DMS53 (cell line): ENCODE data around the gene MEIOB.
A peak's percentile ranks its signal among the peaks of the same experiment; 100 is the strongest.

Source experiments
- DNase-seq: peaks from one replicate; lab custom pipeline; 2025; lab: John Stamatoyannopoulos, UW

Gene MEIOB

DNA sequence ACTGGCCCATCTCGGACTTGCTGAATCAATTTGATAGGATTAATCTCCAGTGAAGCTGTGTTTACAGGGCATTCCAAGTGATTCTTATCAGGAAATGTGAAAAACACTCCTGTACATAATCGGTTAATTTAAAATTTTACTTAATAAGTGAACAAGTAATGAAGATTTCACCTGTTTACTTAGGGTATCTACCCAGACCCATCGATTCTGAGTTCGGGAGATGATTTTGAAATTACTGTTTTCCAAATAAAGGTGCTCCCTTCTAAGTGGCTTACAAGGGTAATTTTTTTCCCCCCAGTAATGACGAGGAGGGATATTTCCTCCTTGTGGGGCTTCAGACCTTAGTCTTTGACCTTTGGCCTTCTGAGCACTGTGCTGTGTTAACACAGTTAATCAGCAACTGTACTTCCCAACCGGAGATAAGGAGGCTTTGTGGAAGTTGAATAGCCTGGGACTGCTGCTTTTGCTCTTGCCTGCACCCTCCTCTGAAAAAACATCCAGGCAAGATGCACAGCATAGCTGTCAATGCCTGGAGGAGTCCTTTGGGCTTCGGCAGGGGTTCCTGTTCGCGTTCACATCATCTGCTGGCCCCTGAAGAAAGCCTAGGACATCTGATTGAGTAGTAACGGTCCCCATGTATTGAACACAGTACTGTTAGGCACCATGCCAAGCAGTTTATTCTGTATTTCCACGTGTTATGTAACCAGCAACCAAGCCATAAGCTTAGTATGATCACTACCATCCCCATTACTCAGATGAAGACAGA lies 43.1 kb downstream of the MEIOB start:
- no peak for DNase-seq

DNA sequence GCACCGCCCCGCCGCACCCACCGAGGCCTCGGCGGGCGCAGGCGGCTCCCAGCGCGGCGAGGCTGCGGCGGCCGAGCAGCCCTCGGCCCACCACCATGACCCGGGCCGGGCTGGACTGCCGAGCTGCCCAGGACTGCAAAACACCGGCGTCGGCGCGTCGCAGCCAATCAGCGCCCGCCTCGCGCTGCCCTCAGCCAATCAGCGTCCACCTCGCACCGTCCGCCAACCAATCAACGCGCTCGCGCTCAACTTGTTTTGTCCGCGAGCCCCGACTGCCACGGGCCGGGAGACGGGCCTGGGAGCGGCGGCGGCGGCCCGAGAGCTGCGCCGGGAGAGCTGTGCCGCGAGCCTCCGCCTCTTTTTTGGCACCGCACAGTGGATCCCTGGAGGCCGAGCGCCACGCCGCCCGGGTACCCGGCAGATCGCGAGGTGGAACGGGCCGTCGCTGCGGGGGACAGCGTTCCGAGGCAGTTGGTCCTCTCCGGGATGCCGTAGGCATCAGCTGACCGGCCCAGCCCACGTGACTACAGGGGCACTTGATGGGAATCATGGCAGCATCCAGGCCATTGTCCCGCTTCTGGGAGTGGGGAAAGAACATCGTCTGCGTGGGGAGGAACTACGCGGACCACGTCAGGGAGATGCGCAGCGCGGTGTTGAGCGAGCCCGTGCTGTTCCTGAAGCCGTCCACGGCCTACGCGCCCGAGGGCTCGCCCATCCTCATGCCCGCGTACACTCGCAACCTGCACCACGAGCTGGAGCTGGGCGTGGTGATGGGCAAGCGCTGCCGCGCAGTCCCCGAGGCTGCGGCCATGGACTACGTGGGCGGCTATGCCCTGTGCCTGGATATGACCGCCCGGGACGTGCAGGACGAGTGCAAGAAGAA lies 45.0 kb downstream of the MEIOB start, which contains the start of the genes FAHD1 and HAGH:
TSS of gene FAHD1 (plus strand) at position 516 of the 883 bp plus-strand sequence. CDS start at position 549, 33 bp downstream.
TSS of gene HAGH (minus strand) at position 135 of the 883 bp plus-strand sequence. CDS start at position 97, 38 bp downstream.
- DNase-seq: peak; percentile 93

DNA sequence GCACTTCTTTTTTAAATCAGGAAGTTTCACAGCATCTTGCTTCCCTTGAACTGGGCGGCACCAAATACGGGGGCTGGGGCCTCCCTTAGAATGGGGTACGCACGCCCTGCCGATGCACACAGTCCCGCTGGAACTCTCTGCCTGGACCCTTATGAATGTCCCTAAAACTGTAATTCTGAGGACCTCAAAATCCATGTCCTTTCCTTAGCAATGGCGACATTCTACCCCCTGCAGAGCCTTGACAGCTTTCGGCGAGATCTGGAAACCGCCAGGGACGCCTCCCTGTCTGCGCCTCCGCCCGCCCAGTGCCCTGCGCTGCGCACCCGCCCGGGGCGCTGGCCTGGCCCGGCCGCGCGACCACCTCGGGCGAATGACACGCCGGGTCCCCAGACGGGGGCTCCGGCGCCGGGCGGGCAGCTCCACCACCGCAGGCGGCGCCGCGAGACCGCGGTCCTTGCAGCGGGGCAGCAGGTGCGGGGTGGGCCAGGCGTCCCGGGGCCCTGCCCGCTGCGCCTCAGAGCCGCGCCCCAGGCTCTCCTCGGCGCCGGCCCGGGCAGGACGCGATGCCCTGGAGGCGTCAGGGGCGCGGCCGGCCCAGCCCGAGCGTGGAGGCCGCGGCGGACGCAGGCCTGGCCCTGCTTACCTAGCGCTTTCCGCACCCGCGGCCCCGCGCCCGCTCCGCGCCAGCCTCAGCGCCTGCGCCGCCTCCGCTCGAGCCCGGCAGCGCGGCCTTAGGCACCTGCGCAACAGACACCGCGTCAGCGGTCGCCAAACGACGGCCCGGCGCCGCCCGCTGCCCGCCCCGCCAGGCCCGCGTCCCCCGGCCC lies 45.9 kb downstream of the MEIOB start:
- peak; percentile 86 for DNase-seq

DNA sequence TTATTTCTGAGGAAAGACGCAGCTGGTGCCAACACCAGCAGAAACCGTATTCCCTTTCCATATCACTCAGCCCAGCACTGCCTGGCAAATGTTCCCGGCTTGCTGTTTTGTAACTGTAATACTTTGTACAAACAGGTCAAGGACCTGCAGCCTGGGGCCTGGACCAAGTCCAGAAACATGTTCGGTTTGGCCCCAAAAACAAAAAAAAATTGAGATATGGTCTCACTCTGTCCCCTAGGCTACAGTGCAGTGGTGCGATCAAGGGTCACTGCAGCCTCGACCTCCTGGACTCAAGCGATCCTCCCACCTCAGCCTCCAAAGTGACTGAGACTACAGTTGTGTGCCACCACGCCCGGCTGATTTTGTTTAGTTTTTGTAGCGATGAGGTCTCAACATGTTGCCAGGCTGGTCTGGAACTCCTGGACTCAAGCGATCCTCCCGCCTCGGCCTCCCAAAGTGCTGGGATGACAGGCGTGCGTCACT lies 46.5 kb downstream of the MEIOB start:
- DNase-seq: no peak

DNA sequence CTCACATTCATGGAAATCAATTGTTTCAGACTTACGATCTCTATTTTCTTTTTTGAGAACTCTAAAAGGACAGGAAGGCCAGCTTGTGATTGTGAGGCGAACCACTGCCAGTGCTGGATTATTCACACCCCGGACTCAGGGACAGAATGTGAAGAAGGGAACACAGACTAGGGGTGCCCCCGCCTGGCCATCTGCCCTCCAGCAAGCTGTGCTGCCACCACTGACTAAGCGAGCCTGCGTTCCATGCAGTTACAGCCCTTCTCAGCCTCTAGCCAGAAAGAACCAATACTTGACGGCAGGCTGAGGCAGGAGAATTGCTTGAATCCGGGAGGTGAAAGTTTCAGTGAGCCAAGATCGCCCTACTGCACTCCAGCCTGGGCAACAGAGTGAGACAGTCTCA lies 48.1 kb downstream of the MEIOB start:
- DNase-seq: peak; percentile 52

DNA sequence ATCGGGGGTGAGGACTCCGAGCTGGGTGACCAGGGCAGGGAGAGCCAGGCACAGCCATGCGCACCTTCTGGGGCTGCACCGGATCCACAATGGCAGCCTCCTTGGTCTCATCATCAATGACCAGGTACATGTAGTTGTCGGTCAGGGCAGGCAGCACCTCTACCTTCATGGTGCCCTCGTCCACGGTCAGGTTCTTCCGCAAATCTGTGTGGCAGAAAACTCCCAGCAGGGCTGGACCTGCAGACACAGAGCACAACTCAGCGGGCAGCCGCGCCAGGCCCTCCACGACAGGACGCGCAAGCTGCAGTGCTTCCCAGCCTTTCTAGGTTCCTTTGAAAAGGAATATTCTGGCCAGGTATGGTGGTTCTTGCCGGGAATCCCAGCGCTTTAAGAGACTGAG lies 49.2 kb downstream of the MEIOB start:
- DNase-seq: no peak

DNA sequence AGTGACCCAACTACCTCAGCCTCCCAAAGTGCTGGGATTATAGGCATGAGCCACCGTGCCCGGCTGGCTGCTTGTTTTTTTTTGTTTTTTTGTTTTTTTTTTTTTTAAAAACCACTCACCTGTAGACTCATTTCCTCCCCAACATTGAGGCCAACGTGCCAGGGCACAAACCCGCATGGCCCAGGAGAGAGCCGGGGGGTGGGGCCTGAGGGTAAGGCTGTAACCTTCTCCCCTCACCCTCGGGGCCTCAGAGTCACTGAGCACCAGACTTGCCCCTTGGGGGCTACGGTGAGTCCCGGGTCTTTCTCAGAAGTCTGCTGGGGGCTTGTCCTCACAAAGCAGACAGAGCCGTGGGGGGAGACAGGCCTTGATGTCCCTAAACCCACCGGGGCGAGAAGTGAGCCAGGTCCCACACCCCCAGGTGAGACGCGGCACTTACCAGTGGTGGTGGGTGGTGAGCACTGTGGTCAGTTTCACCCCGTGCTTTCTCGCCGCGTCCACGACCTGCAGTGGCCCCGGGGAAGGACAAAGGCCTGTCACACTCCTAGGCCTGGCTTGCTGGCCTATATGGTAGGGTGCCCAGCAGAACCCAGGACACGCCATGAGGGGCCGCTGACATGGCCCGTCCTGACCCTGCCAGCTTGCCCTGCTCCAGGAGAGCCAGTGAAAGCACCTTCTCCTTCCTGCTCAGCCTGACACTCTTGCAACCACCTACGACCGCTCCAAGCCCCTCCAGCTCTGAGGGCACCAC lies 49.9 kb downstream of the MEIOB start:
- peak; percentile 84 for DNase-seq

DNA sequence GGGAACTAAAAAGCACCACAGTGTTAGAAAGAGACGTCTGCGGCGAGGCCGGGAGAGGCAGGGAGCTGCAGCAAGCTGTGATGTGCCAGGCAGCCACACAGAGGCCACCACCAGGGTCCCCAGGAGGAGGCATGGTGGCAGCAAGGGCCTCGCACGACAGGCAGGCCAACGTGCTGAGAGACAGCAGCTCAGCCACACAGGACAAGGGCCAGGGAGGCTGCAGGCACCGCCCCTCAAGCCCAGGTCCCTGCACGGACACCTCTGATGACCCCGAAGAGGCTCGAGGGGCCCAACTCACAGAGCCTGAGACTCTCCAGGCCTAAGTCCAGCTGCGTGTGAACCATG lies 51.0 kb downstream of the MEIOB start:
- no peak for DNase-seq

DNA sequence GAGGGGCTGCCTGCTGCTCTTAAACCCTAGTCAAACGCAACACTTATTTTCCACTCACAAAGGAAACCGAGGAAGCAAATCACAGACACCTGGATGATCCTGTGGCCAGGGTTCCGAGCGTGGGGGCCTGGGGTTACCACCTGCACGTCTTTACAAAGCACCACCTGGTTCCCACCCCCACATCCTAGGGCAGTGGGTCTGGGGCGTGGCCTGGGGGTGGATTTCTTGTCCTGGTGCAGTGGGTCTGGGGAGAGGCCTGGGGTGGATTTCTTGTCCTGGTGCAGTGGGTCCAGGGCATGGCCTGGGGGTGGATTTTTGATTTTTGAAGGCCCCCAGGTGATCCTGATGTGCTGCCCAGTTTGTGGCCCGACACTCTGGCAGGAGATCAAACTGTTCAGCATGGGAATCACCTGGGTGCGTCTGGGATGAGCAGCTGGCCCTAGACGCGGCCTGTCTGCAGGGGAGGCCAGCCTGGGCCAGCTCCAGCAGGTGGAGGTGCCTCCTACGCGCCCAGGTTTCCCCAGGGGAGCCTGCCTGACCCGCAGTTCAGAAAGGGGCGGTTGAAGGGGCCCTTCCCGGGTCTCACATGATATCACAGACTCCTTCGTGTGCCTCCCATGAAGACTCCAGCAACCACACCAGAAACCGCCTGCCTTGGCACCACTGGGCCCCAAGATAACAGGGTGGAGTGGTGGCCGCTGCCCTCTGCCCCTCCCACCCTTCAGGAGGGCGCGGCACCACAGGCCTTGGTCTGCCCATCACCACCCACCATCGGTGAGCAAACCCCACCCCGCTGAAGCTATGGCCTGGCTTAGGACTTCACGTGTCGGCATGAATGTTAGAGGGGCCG lies 51.6 kb downstream of the MEIOB start:
- no peak for DNase-seq

DNA sequence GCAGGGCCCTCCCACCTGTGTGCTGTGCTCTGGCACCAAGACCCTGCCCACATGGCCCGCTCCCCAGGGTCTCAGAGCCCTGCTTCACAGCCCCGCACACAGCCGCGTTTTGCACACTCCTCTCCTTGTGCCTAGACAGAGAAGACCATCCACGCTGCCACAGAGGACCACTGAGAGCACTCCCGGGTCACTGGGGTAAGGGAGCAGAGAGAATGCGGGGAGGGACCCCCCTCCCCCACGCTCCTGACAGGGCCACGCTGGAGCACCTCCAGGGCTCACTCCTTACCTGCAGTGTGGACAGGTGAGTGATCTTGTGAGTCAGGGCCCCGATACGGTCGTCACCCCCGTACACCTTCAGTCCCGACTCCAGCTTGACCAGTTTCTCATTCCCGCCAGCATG lies 52.4 kb downstream of the MEIOB start:
- no peak for DNase-seq

DNA sequence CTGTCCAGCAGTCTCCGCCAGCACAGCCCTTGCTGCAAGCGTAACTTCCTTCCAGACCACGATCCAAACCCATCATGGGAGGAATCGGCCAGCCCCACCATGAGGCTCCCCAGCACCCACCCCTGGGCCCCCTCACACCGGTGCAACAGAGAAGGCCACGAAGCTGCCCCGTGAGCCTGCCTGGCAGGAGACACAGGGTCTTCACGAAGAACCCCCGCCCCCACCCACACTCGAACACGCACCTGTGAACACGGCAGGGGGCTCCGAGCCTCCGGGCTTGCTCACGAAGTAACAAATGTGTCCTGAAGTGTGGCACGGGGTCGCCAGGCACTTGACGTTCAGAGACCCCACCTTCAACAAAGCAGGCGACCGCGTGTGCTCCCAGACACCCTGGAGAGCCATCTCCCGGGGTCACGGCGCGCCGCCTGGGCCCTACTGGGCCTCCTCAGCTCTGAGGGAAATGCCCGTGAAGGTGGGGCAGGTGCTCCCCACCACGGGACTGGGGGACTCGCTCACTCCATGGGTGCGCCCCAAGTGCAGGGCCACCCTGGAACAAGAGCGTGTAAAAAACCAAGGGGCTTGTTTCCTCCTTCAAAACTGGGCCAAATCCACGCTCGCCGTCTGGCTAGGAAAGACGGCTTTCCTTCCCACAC lies 53.0 kb downstream of the MEIOB start:
- no peak for DNase-seq

DNA sequence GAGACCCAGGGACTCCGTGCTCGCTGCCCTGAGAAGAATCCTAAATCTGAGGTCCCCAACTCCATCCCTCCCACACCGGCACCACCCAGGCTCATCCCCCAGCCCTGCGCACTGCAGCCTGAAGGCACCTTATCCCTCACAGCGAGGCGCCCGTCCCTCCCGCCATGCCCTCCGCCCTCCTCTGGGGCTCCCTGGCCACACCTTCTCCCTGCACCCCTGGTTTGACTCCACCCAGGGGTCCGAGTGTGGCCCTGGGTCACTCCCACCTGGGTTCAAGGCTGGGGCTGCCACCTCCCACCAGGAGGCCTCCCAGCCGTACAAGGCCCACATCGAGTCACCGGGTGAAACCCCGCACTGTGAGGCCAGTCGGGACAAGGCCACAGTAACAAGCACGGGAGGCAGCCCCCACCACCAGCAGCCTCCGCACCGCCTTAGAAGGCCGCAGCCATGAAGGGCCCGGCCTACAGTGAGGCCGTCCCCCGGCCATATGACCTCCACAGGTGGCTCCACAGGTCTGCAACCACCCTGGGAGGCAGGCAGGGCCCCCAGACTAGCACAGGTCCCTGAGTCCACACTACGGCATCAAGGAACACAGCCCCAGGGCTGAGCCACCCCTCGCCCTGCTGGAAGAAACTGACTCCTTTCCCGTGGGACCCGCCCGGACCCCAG lies 53.6 kb downstream of the MEIOB start:
- no peak for DNase-seq

DNA sequence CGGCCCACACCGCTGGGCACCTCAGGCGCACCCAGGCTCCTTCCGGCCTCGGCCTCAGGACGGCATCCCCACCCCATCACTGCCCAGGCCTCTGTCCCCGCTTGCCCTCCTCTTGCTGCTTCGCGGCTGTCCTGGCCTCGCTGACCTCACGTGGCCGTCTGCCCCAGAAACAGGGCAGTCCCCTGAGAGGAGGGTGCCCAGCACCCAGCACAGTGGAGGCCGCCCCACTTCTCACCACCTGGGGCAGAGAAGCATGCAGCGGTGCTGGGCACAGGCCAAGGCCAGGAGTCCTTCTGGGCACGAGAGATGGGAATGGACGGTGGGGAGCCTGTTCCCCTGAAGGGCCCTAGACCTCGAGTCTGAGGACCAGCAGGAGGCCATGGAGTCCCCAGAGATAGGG lies 54.2 kb downstream of the MEIOB start:
- DNase-seq: no peak

DNA sequence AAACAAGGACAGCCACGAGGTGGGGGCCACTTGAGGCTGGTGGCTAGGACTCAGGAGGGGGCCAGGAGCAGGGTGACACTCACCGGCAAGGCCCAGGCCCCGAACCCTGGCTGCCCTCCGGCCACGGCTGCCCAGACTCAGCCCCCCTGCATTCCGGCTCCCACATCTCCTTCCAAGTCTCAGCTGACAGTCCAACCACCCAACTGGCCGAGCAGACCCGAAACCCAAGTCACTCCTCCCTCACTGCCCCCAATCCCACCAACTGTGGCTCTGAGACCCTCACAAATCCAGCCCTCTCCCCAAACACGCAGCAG lies 54.7 kb downstream of the MEIOB start:
- DNase-seq: no peak

DNA sequence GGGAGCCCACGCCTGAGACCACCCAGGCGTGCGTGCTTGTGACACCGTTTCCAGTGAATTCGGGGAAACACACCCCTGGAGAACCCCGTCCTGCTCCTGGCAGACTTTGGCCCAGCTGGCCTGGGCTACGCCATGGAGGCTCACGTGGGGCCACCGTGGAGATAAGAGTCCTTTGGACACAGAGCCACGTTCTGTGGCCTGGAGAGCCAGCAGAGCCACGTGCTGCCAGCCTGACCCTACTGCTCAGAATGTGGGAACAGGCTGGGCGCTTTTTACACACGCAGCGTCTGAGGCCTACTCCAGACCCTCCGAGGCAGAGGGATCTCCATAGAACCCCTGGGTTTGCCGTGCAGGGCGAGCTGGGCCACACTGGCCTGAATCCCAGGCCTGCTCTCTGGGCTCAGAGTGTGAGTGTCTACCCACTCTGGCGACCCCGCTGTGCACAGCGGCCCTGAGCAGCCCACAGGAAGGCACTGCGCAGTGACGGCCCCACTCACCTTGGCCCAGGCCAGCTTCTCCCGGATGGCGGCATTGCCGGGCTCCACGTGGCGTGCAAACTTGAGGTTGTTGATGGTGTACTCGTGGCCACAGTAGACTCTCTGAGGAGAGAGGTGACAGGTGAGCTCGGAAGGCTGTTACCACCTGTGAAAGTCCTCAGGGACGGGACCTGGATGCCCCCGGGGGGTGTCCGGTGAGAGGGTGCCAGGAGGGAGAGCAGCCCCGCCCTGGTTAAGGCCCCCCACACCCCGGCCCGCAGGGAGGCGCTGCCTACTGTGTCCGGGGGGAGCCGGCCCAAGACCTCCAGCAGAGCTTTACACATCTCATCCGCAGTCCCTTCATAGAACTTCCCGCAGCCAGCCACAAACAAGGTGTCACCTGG lies 55.3 kb downstream of the MEIOB start:
- no peak for DNase-seq

DNA sequence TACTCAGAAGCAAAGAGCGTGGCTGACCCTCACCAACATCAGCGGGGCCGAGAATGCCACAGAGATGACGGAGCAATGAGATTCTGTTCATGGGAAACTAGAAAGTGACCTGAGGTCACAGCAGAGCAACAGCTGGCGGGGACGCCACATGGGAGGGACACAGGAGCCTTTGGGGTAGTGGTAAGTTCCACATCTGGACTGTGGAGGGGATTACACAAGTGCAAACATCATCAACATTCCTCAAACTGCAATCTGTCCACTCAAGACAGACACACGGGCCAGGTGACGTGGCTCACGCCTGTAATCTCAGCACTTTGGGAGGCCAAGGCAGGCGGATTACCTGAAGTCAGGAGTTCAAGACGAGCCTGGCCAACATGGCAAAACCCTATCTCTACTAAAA lies 56.5 kb downstream of the MEIOB start:
- no peak for DNase-seq

DNA sequence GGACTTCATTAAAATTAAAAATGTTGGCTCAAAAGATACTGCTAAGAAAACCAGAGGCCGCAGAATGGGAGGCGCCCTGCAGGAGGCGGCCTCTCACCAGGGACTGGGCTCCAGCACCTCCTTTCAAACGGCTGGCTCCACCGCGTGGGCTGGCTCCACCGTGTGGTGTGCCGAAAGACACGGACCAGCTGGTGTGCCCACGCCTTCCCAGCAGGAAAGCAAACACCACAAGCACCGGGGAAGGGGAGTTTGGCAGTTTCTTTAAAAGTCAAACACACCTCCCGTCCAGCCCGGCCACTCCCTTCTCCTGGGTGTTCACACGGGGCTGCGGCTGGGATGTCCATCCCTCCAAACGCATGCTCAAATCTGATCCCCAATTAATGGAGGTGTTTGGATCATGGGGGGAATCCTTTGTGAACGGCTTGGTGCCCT lies 59.2 kb downstream of the MEIOB start:
- peak; percentile 86 for DNase-seq

DNA sequence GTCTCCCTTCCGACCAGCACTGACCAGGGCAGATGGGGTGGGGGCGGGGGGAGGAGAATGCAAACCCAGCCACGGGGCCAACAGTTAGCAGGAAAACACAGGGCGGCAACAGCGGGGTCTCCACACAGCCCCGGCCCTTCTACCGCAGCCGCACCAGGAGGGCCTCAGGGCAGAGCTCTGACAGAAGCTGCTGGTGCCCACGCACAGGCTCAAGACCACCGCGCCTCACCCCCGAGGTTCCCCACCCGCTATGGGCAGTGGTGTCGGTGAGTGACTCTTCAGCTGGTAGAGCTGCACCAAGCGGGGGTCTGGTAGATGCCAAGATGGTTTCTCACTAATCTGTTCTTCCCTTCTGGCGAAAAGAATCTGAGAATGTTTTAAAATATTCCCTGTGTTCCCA lies 61.4 kb downstream of the MEIOB start:
- DNase-seq: no peak
